Heart left ventricle (tissue), 16 donors: ENCODE results near the gene IL12A. TPM values are rescaled to one million over a fixed set of nuclear protein-coding genes. Genes with fewer than 3 reads are reported as not detected.

Experiments
- ATAC-seq, 4 donors: fragments of 200-7000 bp; cut with Tn5 transposase; one replicate each; pipeline ENCODE4 v1.9.1; 2020 to 2022; ENCODE audit warnings: moderate library complexity in 4 of 4, mild to moderate bottlenecking in 3 of 4, moderate number of reproducible peaks in 1 of 4
- DNase-seq, 5 donors: peaks; one replicate each; pipeline ENCODE4 v3.0.0-alpha.2; 2020
- H3K27ac ChIP-seq, 12 donors: fragments of 200-600 bp; sonication (generic) in 4 of 12; one replicate each; pipeline versions ENCODE4 v1.5.0 to v1.8.0; 2016 to 2022; ENCODE audit warnings: mild to moderate bottlenecking in 2 of 12
- H3K27me3 ChIP-seq, 9 donors: fragments of 200-600 bp; sonication (generic) in 2 of 9; one replicate each; pipeline versions ENCODE4 v1.5.1 to v1.8.0; 2016 to 2022; ENCODE audit warnings: mild to moderate bottlenecking in 3 of 9
- H3K36me3 ChIP-seq, 9 donors: fragments of 200-600 bp; sonication (generic) in 2 of 9; one replicate each; pipeline versions ENCODE4 v1.5.0 to v1.8.0; 2018 to 2022; ENCODE audit warnings: mild to moderate bottlenecking in 2 of 9
- H3K4me1 ChIP-seq, 12 donors: fragments of 200-600 bp; sonication (generic) in 4 of 12; one replicate each; pipeline versions ENCODE4 v1.5.0 to v1.8.0; 2016 to 2022; ENCODE audit warnings: mild to moderate bottlenecking in 3 of 12
- H3K4me3 ChIP-seq, 12 donors: fragments of 200-600 bp; sonication (generic) in 4 of 12; one replicate each; pipeline versions ENCODE4 v1.5.0 to v1.8.0; 2017 to 2022; ENCODE audit warnings: mild to moderate bottlenecking in 9 of 12, moderate library complexity in 4 of 12
- H3K9me3 ChIP-seq, 12 donors: fragments of 200-600 bp; sonication (generic) in 4 of 12; one replicate each; pipeline versions ENCODE4 v1.5.0 to v1.8.0; 2016 to 2022; ENCODE audit warnings: mild to moderate bottlenecking in 1 of 12
- POLR2A ChIP-seq, 2 donors: fragments of 450-650 bp; IDR thresholded peaks; one replicate each; pipeline ENCODE4 v1.6.1; 2017; ENCODE audit warnings: antibody characterized with exemption in 2 of 2, mild to moderate bottlenecking in 2 of 2, moderate library complexity in 2 of 2
- WGBS, 4 donors: extraction: QIAGEN DNeasy Blood & Tissue Kit in 2 of 4; methylation state at CpG; one replicate each; pipeline versions ENCODE4 v1.1.5 to v1.1.7; 2013 to 2018; 5-methylcytosine and 5-hydroxymethylcytosine counted together
- intact Hi-C, 10 donors: fragments of 100-400 bp; cut with DNase I; formaldehyde crosslinking; loops; one replicate each; pipeline versions ENCODE4 v1.11.1 to v1.14.2; 2022
- polyA plus RNA-seq, 2 donors: library from polyadenylated mRNA; stranded (reverse); fragments of 200-250 nt; gene quantifications; one replicate each; pipeline ENCODE4 v1.2.3, GENCODE V29; 2013
- total RNA-seq, 9 donors: library from RNA; depleted of rRNA in 2 of 9; stranded (reverse); fragments of >200 nt in 2 of 9; fragmentation: NEBNext Ultra II Directional in 3 of 9; extraction: Animal tissue kit (Norgen Biotek cat#: 25700) in 3 of 9; gene quantifications; one replicate each; pipeline versions ENCODE4 v1.1.0 to v1.2.4, GENCODE V29; 2016 to 2023
- TF ChIP-seq, protein P1 (sequence below), 12 donors: fragments of 200-600 bp; sonication (generic) in 4 of 12; IDR thresholded peaks; one replicate each; pipeline versions ENCODE4 v1.5.0 to v1.8.0; 2018 to 2022; ENCODE audit warnings: antibody characterized with exemption in 12 of 12, mild to moderate bottlenecking in 5 of 12
- donor health status: ischemic (EF 13 %, LVEDD 7.1; RV severe dilation, severe dysfunction).
- donor health status: healthy with polysubstance abuse.
- donor health status: DM: no; HTN: yes; CAD: no.
- donor health status: DM: no; HTN: no; CAD: no.
- donor health status: ischemic (EF 25% LVEDD 6.9; RV normal size, moderate dysfunction).
- donor health status: ischemic (EF 25% LVEDD 5.7; RV mildly dilated, moderate dysfunction).
- donor health status: healthy.
- donor health status: DM: yes; HTN: yes; CAD: no.
- donor health status: ischemic (EF 35%, LVEDD 5.7; RV mildly dilated, moderate dysfunction).
- donor health status: nonischemic (EF 11% LVEDD 7.7; RV severe dilation, severe dysfunction).
- donor health status: DM: yes; HTN: yes; CAD: no.
- donor health status: PGD.
- donor health status: ischemic (EF 29% LVEDD 5.4; RV normal size, mild dysfunction).
- donor health status: nonischemic (EF 23%, LVEDD 6.1; RV moderate dilation, normal function).

IL12A gene
- total and polyA plus RNA-seq, 11 donors = 0.42 to 3.3 (median 0.57) TPM

DNA sequence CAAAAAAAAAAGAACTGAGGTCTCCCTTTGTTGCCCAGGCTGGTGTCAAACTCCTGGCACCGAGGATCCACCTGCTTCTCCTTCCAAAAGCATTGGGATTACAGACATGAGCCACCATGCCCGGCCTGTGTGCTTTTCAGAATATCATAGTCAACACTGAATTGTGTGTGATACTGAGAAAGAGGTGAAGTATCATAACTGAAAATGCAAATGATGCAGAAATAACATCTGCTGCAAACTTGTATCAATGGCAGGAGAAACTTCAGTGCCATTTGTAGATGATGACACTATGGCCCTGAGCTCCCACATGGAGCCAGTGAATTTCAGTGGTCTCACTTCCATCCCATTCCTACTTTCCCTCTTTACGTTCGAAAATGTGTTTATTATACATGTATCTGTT is 21.9 kb downstream of the IL12A start:
- DNase-seq (no peak), ATAC-seq (no peak)
- Histone ChIP-seq H3K27me3 (no peaks in the 10 kb centered on the region), H3K36me3 (no peaks in the 10 kb centered on the region), H3K9me3 (no peaks in the 10 kb centered on the region), H3K4me1 (peaks cover 0 to 4% (median 0%) of the 10 kb centered on the region in 12 donors), H3K4me3 (no peak overlapping the region), H3K27ac (no peak overlapping the region)
- no peak for TF ChIP-seq POLR2A (IDR thresholded peaks at IDR 0.05)
- TF ChIP-seq, protein P1, sequence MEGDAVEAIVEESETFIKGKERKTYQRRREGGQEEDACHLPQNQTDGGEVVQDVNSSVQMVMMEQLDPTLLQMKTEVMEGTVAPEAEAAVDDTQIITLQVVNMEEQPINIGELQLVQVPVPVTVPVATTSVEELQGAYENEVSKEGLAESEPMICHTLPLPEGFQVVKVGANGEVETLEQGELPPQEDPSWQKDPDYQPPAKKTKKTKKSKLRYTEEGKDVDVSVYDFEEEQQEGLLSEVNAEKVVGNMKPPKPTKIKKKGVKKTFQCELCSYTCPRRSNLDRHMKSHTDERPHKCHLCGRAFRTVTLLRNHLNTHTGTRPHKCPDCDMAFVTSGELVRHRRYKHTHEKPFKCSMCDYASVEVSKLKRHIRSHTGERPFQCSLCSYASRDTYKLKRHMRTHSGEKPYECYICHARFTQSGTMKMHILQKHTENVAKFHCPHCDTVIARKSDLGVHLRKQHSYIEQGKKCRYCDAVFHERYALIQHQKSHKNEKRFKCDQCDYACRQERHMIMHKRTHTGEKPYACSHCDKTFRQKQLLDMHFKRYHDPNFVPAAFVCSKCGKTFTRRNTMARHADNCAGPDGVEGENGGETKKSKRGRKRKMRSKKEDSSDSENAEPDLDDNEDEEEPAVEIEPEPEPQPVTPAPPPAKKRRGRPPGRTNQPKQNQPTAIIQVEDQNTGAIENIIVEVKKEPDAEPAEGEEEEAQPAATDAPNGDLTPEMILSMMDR (IDR thresholded peaks at IDR 0.05) = no peak
- 89 to 92% (median 91%) methylated on average over 4 of the region's 4 CpGs for WGBS, 4 donors
- intact Hi-C loops = loop anchor here in 1 of 10 donors (10.0 kb wide), 1 partner anchor 1166 kb away; no protein-coding TSS in a partner anchor

DNA sequence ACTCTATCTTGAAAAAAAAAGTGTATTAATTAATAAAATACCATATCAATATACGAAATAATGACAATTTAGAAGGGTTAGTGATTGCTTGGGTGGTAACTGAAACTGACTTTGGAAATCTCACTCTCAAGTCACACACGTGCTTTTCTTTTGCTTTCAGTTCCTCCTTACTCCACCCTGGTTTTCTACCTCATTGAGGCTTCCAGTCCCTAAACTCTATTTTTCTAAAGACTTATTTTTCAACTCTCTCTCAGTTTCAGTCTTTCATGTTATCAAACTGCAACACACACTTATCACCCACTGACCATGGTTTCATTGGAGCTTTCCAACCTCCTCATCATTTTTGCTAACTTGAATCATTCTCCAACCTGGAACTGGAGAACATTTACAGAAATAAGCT is 23.5 kb downstream of the IL12A start:
- no peaks in the 10 kb centered on the region for H3K4me1 ChIP-seq
- 62 to 82% (median 72%) methylated on average over 2 of the region's 2 CpGs for WGBS, 4 donors
- H3K27me3 ChIP-seq = no peaks in the 10 kb centered on the region
- intact Hi-C loops = loop anchor here in 1 of 10 donors (10.0 kb wide), 1 partner anchor 1167 kb away; no protein-coding TSS in a partner anchor
- H3K27ac ChIP-seq = no peak overlapping the region
- no peak for TF ChIP-seq POLR2A (IDR thresholded peaks at IDR 0.05)
- TF ChIP-seq, protein P1 (IDR thresholded peaks at IDR 0.05) = no peak
- H3K9me3 ChIP-seq = no peaks in the 10 kb centered on the region
- no peaks in the 10 kb centered on the region for H3K36me3 ChIP-seq
- DNase-seq (no peak), ATAC-seq (no peak)
- no peak overlapping the region for H3K4me3 ChIP-seq

DNA sequence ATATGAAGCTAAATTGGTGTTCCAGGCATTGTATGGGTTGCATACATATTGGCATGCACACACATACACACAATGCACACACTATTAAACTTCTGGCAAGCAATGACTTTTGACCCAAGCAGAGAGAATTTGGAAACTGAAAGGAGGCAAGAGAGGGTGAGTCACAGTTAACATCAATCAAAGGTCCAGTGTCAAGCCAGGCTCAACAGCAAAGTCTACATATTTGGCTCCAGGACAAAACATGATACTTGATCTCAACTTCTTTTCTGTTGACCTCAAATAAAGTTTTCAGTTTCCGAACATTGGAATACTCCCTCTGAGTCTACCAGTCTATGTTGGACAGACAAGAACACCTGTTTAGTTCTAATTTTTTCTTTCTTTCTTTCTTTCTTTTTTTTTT is 28.3 kb downstream of the IL12A start:
- WGBS, 4 donors = 82 to 92% (median 87%) methylated on average over 1 of the region's 1 CpG
- TF ChIP-seq POLR2A (IDR thresholded peaks at IDR 0.05) = no peak
- TF ChIP-seq, protein P1 (IDR thresholded peaks at IDR 0.05) = no peak
- Histone ChIP-seq H3K36me3 (no peaks in the 10 kb centered on the region), H3K27ac (no peak overlapping the region), H3K9me3 (no peaks in the 10 kb centered on the region), H3K4me3 (no peak overlapping the region), H3K27me3 (peaks cover 0 to 4% (median 0%) of the 10 kb centered on the region in 9 donors), H3K4me1 (no peaks in the 10 kb centered on the region)
- no peak for ATAC-seq
- DNase-seq = no peak
- intact Hi-C loops = loop anchor here in 1 of 10 donors (10.0 kb wide), 1 partner anchor 1172 kb away; no protein-coding TSS in a partner anchor

DNA sequence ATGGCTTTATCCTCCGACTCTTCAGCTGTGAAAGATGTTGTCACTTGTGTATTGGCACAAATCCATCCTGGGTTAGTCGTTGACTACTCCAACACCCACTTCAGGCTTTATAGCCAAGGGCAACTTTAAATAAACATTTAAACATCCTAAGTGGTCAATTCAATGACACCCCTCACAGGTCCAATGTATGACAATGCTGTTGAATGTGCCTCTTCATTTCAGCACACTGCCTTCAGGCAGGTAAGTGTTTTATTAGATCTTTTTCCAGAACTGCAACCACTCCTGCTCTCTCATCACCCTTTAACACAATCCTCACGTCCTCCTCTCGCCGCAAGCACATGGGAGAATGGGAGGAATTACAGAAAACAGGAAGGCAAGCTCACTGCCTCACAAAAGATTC is 30.3 kb downstream of the IL12A start:
- peaks cover 0 to 4% (median 0%) of the 10 kb centered on the region in 9 donors for H3K27me3 ChIP-seq
- ATAC-seq (no peak), DNase-seq (no peak)
- no peaks in the 10 kb centered on the region for H3K4me1 ChIP-seq
- intact Hi-C loops = loop anchor here in 1 of 10 donors (10.0 kb wide), 1 partner anchor 1174 kb away; no protein-coding TSS in a partner anchor
- H3K4me3 ChIP-seq = no peak overlapping the region
- no peak overlapping the region for H3K27ac ChIP-seq
- no peaks in the 10 kb centered on the region for H3K36me3 ChIP-seq
- 39 to 51% (median 47%) methylated on average over 5 of the region's 5 CpGs for WGBS, 4 donors
- no peaks in the 10 kb centered on the region for H3K9me3 ChIP-seq
- no peak for TF ChIP-seq POLR2A (IDR thresholded peaks at IDR 0.05)
- TF ChIP-seq, protein P1 (IDR thresholded peaks at IDR 0.05) = no peak
